Peyer's patch (tissue), 4 donors: ENCODE data around the gene CYP1A2.

ENCODE experiments used
- POLR2A ChIP-seq, 2 donors: fragments of 450-650 bp; IDR thresholded peaks; one replicate each; pipeline ENCODE4 v1.5.1; 2017; ENCODE audit warnings: antibody characterized with exemption in 2 of 2, mild to moderate bottlenecking in 2 of 2, moderate library complexity in 2 of 2
- TF ChIP-seq, protein P1 (sequence below), 6 experiments: fragments of 450-650 bp in 4 of 6; fragments of 200-600 bp in 2 of 6; sonication (generic) in 1 of 6; IDR thresholded peaks; one replicate each; pipeline ENCODE4 v1.5.1; 2017 to 2019; ENCODE audit warnings: antibody characterized with exemption in 6 of 6, mild to moderate bottlenecking in 3 of 6, moderate library complexity in 1 of 6

GRCh38 chr15:74775894-74776293, 27.2 kb downstream of the CYP1A2 start:
- TF ChIP-seq, protein P1, sequence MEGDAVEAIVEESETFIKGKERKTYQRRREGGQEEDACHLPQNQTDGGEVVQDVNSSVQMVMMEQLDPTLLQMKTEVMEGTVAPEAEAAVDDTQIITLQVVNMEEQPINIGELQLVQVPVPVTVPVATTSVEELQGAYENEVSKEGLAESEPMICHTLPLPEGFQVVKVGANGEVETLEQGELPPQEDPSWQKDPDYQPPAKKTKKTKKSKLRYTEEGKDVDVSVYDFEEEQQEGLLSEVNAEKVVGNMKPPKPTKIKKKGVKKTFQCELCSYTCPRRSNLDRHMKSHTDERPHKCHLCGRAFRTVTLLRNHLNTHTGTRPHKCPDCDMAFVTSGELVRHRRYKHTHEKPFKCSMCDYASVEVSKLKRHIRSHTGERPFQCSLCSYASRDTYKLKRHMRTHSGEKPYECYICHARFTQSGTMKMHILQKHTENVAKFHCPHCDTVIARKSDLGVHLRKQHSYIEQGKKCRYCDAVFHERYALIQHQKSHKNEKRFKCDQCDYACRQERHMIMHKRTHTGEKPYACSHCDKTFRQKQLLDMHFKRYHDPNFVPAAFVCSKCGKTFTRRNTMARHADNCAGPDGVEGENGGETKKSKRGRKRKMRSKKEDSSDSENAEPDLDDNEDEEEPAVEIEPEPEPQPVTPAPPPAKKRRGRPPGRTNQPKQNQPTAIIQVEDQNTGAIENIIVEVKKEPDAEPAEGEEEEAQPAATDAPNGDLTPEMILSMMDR (IDR thresholded peaks at IDR 0.05) = no peak
- TF ChIP-seq POLR2A (IDR thresholded peaks at IDR 0.05) = no peak
